Smooth muscle cell (in vitro differentiated cells): ENCODE results near the gene SRD5A1. TPM values are rescaled to one million over a fixed set of nuclear protein-coding genes. Genes with fewer than 3 reads are reported as not detected.
A peak's percentile ranks its signal among the peaks of the same experiment; 100 is the strongest.

Source experiments
- DNase-seq: peaks from one replicate; lab custom pipeline; 2025; ENCODE audit not compliant: unreplicated experiment; lab: John Stamatoyannopoulos, UW
- H2AFZ ChIP-seq: fragments of 200-600 bp; sonication (generic); 2 replicates; pipeline ENCODE4 v1.6.0; 2016; ENCODE audit warnings: antibody characterized with exemption, low read depth, mild to moderate bottlenecking
- H3F3A ChIP-seq: fragments of 200-600 bp; sonication (generic); 2 replicates; pipeline ENCODE4 v1.6.0; 2017; ENCODE audit warnings: antibody characterized with exemption, low read depth
- H3K27ac ChIP-seq: fragments of 200-600 bp; sonication (generic); 2 replicates; pipeline ENCODE4 v1.5.1; 2016; ENCODE audit warnings: low read depth, mild to moderate bottlenecking
- H3K27me3 ChIP-seq: fragments of 200-600 bp; sonication (generic); 2 replicates; pipeline ENCODE4 v1.6.1; 2016; ENCODE audit warnings: low read depth, mild to moderate bottlenecking
- H3K36me3 ChIP-seq: fragments of 200-600 bp; sonication (generic); 2 replicates; pipeline ENCODE4 v1.5.1; 2016; ENCODE audit warnings: low read depth
- H3K4me1 ChIP-seq: fragments of 200-600 bp; sonication (generic); 2 replicates; pipeline ENCODE4 v1.5.1; 2016; ENCODE audit warnings: low read depth
- H3K4me2 ChIP-seq: fragments of 200-600 bp; sonication (generic); 2 replicates; pipeline ENCODE4 v1.6.0; 2016; ENCODE audit warnings: mild to moderate bottlenecking
- H3K4me3 ChIP-seq: fragments of 200-600 bp; sonication (generic); 2 replicates; pipeline ENCODE4 v1.5.1; 2016; ENCODE audit warnings: mild to moderate bottlenecking
- H3K79me2 ChIP-seq: fragments of 200-600 bp; sonication (generic); 2 replicates; pipeline ENCODE4 v1.6.0; 2016; ENCODE audit warnings: low read depth, mild to moderate bottlenecking
- H3K9ac ChIP-seq: fragments of 200-600 bp; sonication (generic); 2 replicates; pipeline ENCODE4 v1.6.0; 2016; ENCODE audit warnings: low read depth
- H3K9me3 ChIP-seq: fragments of 200-600 bp; sonication (generic); replicated peaks from 2 replicates; pipeline ENCODE4 v1.5.1; 2016; ENCODE audit warnings: low read depth
- H4K20me1 ChIP-seq: fragments of 200-600 bp; sonication (generic); 2 replicates; pipeline ENCODE4 v1.6.0; 2016; ENCODE audit warnings: low read depth
- WGBS: methylation state at CpG from one replicate; pipeline ENCODE4 v1.1.7; 2016; ENCODE audit warnings: low lambda C conversion rate; 5-methylcytosine and 5-hydroxymethylcytosine counted together
- polyA plus RNA-seq: library from polyadenylated mRNA; unstranded; fragments of >200 nt; fragmentation: Nextera tagmentation; extraction: Ambion mirVana; gene quantifications from 2 replicates; pipeline ENCODE4 v1.2.1, GENCODE V29; 2016
- total RNA-seq: library from RNA; depleted of rRNA; stranded (reverse); fragments of >200 nt; gene quantifications from 2 replicates; pipeline ENCODE4 v1.2.3, GENCODE V29; 2014
- TF ChIP-seq, protein P1 (sequence below): fragments of 200-600 bp; sonication (generic); IDR thresholded peaks from 2 replicates; pipeline ENCODE4 v1.5.1; 2017; ENCODE audit warnings: borderline replicate concordance, mild to moderate bottlenecking, antibody characterized with exemption; ENCODE audit not compliant: insufficient read depth, poor library complexity, severe bottlenecking

SRD5A1 gene
- total and polyA plus RNA-seq, 2 experiments from 2014 or later = 17.1 to 23.5 TPM

DNA sequence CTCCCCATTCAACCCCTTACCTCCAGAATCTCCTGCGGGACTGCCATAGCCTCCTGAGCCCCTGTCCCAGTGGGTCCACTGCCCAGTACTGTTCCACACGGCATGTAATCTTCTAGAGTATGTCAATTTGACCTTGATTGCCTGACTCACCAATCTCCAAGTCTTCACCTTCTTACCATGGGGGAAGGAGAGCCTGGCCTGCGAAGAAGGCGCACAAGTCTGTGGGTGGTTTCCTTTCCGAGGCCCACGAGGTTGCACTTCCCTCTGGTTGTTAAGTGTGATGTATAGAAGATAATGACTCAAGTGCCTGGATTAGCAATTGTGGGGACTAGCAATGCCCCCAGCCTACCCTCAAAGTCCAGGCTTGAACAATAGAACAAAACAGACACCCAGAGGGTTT is 71.8 kb downstream of the SRD5A1 start:
- TF ChIP-seq, protein P1, sequence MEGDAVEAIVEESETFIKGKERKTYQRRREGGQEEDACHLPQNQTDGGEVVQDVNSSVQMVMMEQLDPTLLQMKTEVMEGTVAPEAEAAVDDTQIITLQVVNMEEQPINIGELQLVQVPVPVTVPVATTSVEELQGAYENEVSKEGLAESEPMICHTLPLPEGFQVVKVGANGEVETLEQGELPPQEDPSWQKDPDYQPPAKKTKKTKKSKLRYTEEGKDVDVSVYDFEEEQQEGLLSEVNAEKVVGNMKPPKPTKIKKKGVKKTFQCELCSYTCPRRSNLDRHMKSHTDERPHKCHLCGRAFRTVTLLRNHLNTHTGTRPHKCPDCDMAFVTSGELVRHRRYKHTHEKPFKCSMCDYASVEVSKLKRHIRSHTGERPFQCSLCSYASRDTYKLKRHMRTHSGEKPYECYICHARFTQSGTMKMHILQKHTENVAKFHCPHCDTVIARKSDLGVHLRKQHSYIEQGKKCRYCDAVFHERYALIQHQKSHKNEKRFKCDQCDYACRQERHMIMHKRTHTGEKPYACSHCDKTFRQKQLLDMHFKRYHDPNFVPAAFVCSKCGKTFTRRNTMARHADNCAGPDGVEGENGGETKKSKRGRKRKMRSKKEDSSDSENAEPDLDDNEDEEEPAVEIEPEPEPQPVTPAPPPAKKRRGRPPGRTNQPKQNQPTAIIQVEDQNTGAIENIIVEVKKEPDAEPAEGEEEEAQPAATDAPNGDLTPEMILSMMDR = no peak
- no peaks in the 10 kb centered on the region for H3K79me2 ChIP-seq
- no peaks in the 10 kb centered on the region for H4K20me1 ChIP-seq
- H3K36me3 ChIP-seq = no peaks in the 10 kb centered on the region
- peak overlapping the region; percentile 87 for H3K27ac ChIP-seq
- H3K27me3 ChIP-seq = no peaks in the 10 kb centered on the region
- no peaks in the 10 kb centered on the region for H3K4me1 ChIP-seq
- no peaks in the 10 kb centered on the region for H3K9me3 ChIP-seq
- H3F3A ChIP-seq = no peaks in the 10 kb centered on the region
- no peak for DNase-seq
- H3K4me3 ChIP-seq = no peak overlapping the region
- H3K9ac ChIP-seq = peak overlapping the region; percentile 19
- peak overlapping the region; percentile 2 for H2AFZ ChIP-seq
- peak overlapping the region; percentile 46 for H3K4me2 ChIP-seq
- 59% methylated on average over 6 of the region's 6 CpGs for WGBS

GRCh38 chr5:6705959-6706358 is 72.7 kb downstream of the SRD5A1 start:
- Histone ChIP-seq H3K9ac (no peak overlapping the region), H3K27ac (no peak overlapping the region), H3K9me3 (no peaks in the 10 kb centered on the region), H3F3A (no peaks in the 10 kb centered on the region), H4K20me1 (no peaks in the 10 kb centered on the region), H3K4me2 (no peak overlapping the region), H3K27me3 (no peaks in the 10 kb centered on the region), H3K4me1 (no peaks in the 10 kb centered on the region), H3K4me3 (no peak overlapping the region), H3K36me3 (no peaks in the 10 kb centered on the region), H3K79me2 (no peaks in the 10 kb centered on the region), H2AFZ (no peak overlapping the region)
- 73% methylated on average over 5 of the region's 5 CpGs for WGBS
- DNase-seq = no peak
- TF ChIP-seq, protein P1 = no peak

DNA sequence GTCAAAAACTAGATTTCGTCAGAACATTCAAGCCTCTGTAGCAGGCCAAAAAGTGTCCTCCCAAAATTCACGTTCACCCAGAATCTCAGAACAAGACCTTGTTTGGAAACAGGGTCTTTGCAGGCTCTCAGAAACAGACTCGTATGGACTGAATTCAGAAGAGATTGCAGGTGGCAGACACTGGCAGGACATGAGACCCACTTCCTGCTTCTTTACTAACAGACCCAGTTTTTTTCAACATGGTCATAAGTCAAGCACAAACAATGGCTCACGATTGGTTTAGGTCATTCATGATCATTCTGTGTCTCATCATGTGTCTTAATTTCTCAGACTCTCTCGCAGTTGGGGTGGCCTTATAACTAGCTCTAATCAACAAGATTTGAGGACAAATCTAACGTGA is 74.6 kb downstream of the SRD5A1 start:
- 81% methylated on average over 6 of the region's 6 CpGs for WGBS
- no peaks in the 10 kb centered on the region for H3K9me3 ChIP-seq

GRCh38 chr5:6708814-6709213 is 75.6 kb downstream of the SRD5A1 start:
- TF ChIP-seq, protein P1 = no peak
- no peaks in the 10 kb centered on the region for H3K36me3 ChIP-seq
- DNase-seq = no peak
- H3K9me3 ChIP-seq = no peaks in the 10 kb centered on the region
- peaks cover 10% of the 10 kb centered on the region for H3F3A ChIP-seq
- H3K4me2 ChIP-seq = no peak overlapping the region
- peaks cover 6% of the 10 kb centered on the region for H3K4me1 ChIP-seq
- H4K20me1 ChIP-seq = no peaks in the 10 kb centered on the region
- no peak overlapping the region for H3K9ac ChIP-seq
- WGBS = 67% methylated on average over 1 of the region's 1 CpG
- H3K79me2 ChIP-seq = no peaks in the 10 kb centered on the region
- no peak overlapping the region for H2AFZ ChIP-seq
- no peaks in the 10 kb centered on the region for H3K27me3 ChIP-seq
- H3K27ac ChIP-seq = no peak overlapping the region
- H3K4me3 ChIP-seq = no peak overlapping the region

More for the DNA sequence above, 74.6 kb downstream of the SRD5A1 start:
- no peak overlapping the region for H3K9ac ChIP-seq
- H3K4me3 ChIP-seq = no peak overlapping the region
- H3K4me2 ChIP-seq = no peak overlapping the region
- H2AFZ ChIP-seq = no peak overlapping the region
- H3K27me3 ChIP-seq = no peaks in the 10 kb centered on the region
- no peaks in the 10 kb centered on the region for H4K20me1 ChIP-seq
- H3K79me2 ChIP-seq = no peaks in the 10 kb centered on the region
- H3K4me1 ChIP-seq = peaks cover 6% of the 10 kb centered on the region
- no peaks in the 10 kb centered on the region for H3K36me3 ChIP-seq
- no peak for DNase-seq
- peaks cover 10% of the 10 kb centered on the region for H3F3A ChIP-seq
- H3K27ac ChIP-seq = no peak overlapping the region
- TF ChIP-seq, protein P1 = no peak
